Stimulated activated CD4-positive, alpha-beta T cell treated with anti-CD3 and anti-CD28 coated beads, Interleukin-15, amount 100 ng/mL, for 1 hour (primary cell): Measurements from ENCODE around the gene PRR36.

Experiments
- DNase-seq, 2 donors: peaks; one replicate each; pipeline ENCODE4 v3.0.0-alpha.2; 2020; ENCODE audit warnings: low read depth in 1 of 2, low spot score in 1 of 2

PRR36 gene

GRCh38 chr19:7820588-7820987 is 53.6 kb downstream of the PRR36 start:
- DNase-seq = no peak

- no peak for DNase-seq
Measured at GRCh38 chr19:7819337-7819736, 54.9 kb downstream of the PRR36 start.

- DNase-seq = no peak
Measured at GRCh38 chr19:7818806-7819205, 55.4 kb downstream of the PRR36 start.
